ENCODE measurements around the gene PRR13.

GRCh38 chr12:53443955-53444354 is 2.4 kb downstream of the PRR13 start:
- TF ChIP-seq EZH2 (IDR thresholded peaks at IDR 0.05; ENCODE audit: insufficient read depth, poor library complexity, severe bottlenecking) (no peak), EZH2phosphoT487 (IDR thresholded peaks at IDR 0.05; ENCODE audit: insufficient read depth, low read depth) (no peak)

Measured in GM23248 (cell line).